Neuronal stem cell (in vitro differentiated cells): ENCODE results near the gene SMPD2.

Source experiments
- DNase-seq: peaks from one replicate; pipeline ENCODE4 v3.0.0-alpha.2; 2013; ENCODE audit warnings: low spot score
- H2AFZ ChIP-seq: one replicate; pipeline ENCODE4 v1.6.1; 2013; ENCODE audit warnings: mild to moderate bottlenecking, low read length, inconsistent platforms
- H2AK5ac ChIP-seq: 2 replicates; pipeline ENCODE4 v1.6.1; 2013; ENCODE audit warnings: low read depth, mild to moderate bottlenecking, inconsistent platforms, low read length, moderate library complexity, mixed read lengths
- H2BK120ac ChIP-seq: 2 replicates; pipeline ENCODE4 v1.6.1; 2013; ENCODE audit warnings: low read depth, mild to moderate bottlenecking, inconsistent platforms, low read length, moderate library complexity, mixed read lengths
- H2BK12ac ChIP-seq: one replicate; pipeline ENCODE4 v1.6.1; 2013; ENCODE audit warnings: low read length, inconsistent platforms
- H2BK15ac ChIP-seq: 2 replicates; pipeline ENCODE4 v1.6.1; 2013; ENCODE audit warnings: mild to moderate bottlenecking, low read length, inconsistent platforms, mixed read lengths
- H2BK5ac ChIP-seq: one replicate; pipeline ENCODE4 v1.6.1; 2013; ENCODE audit warnings: inconsistent platforms, mild to moderate bottlenecking, low read length, moderate library complexity
- H3K14ac ChIP-seq: one replicate; pipeline ENCODE4 v1.6.1; 2013; ENCODE audit warnings: low read length, inconsistent platforms
- H3K18ac ChIP-seq: 2 replicates; pipeline ENCODE4 v1.6.1; 2013; ENCODE audit warnings: low read length, inconsistent platforms
- H3K23ac ChIP-seq: 2 replicates; pipeline ENCODE4 v1.6.1; 2013; ENCODE audit warnings: low read depth, mild to moderate bottlenecking, mixed read lengths, low read length, inconsistent platforms; ENCODE audit not compliant: poor library complexity
- H3K27ac ChIP-seq: replicated peaks from 3 replicates; pipeline ENCODE4 v1.5.1; 2013; ENCODE audit warnings: low read length, inconsistent platforms
- H3K27me3 ChIP-seq, 3 experiments: 2 replicates each; pipeline ENCODE4 v1.6.1; 2013; ENCODE audit warnings: low read length in 3 of 3, mild to moderate bottlenecking in 2 of 3, inconsistent platforms in 1 of 3, low read depth in 1 of 3, mixed read lengths in 1 of 3, moderate library complexity in 1 of 3; ENCODE audit not compliant: control insufficient read depth in 3 of 3, insufficient read depth in 3 of 3
- H3K36me3 ChIP-seq, 2 donors: replicated peaks in 1 of 2; 2 replicates each; pipeline ENCODE4 v1.6.1; 2013; ENCODE audit warnings: low read length in 2 of 2; ENCODE audit not compliant: control insufficient read depth in 2 of 2, insufficient read depth in 2 of 2
- H3K4ac ChIP-seq: 2 replicates; pipeline ENCODE4 v1.6.1; 2013; ENCODE audit warnings: inconsistent platforms, mild to moderate bottlenecking, low read length, moderate library complexity
- H3K4me1 ChIP-seq, 2 donors: 1 replicate in 1 of 2; 2 replicates in 1 of 2; pipeline ENCODE4 v1.6.1; 2013; ENCODE audit warnings: low read length in 2 of 2, low read depth in 1 of 2; ENCODE audit not compliant: control insufficient read depth in 2 of 2, insufficient read depth in 1 of 2
- H3K4me2 ChIP-seq: one replicate; pipeline ENCODE4 v1.6.1; 2013; ENCODE audit warnings: mild to moderate bottlenecking, low read length, inconsistent platforms; ENCODE audit not compliant: insufficient read depth, poor library complexity, severe bottlenecking
- H3K4me3 ChIP-seq, 2 donors: 2 replicates each; pipeline ENCODE4 v1.5.1; 2013; ENCODE audit warnings: low read length in 2 of 2, mild to moderate bottlenecking in 2 of 2, inconsistent platforms in 1 of 2, moderate library complexity in 1 of 2
- H3K79me1 ChIP-seq: one replicate; pipeline ENCODE4 v1.6.1; 2013; ENCODE audit warnings: low read depth, mild to moderate bottlenecking, inconsistent platforms, low read length, moderate library complexity
- H3K9ac ChIP-seq: one replicate; pipeline ENCODE4 v1.6.1; 2013; ENCODE audit warnings: mild to moderate bottlenecking, low read depth, low read length, inconsistent platforms; ENCODE audit not compliant: poor library complexity
- H3K9me3 ChIP-seq, 2 donors: replicated peaks in 1 of 2; 2 replicates each; pipeline versions ENCODE3 to v1.6.1; 2013; ENCODE audit warnings: low read length in 2 of 2, mild to moderate bottlenecking in 2 of 2, inconsistent platforms in 1 of 2, low read depth in 1 of 2, mixed read lengths in 1 of 2, moderate library complexity in 1 of 2; ENCODE audit not compliant: control insufficient read depth in 2 of 2, insufficient read depth in 1 of 2
- H4K8ac ChIP-seq: one replicate; pipeline ENCODE4 v1.6.1; 2013; ENCODE audit warnings: low read depth, mild to moderate bottlenecking, inconsistent platforms, low read length, moderate library complexity
- H4K91ac ChIP-seq: one replicate; pipeline ENCODE4 v1.6.1; 2013; ENCODE audit warnings: low read length, low read depth, mild to moderate bottlenecking, inconsistent platforms; ENCODE audit not compliant: poor library complexity
- WGBS, 2 donors: extraction: QIAGEN DNeasy Blood & Tissue Kit; methylation state at CpG; one replicate each; pipeline ENCODE4 v1.1.7; 2013; ENCODE audit warnings: missing lambda C conversion rate in 2 of 2, mixed read lengths in 1 of 2; ENCODE audit not compliant: insufficient read length in 2 of 2, insufficient replicate concordance in 1 of 2; ENCODE audit errors: extremely low coverage in 2 of 2; 5-methylcytosine and 5-hydroxymethylcytosine counted together

SMPD2 gene

GRCh38 chr6:109441069-109441816 is 719 bp downstream of the SMPD2 start:
- H3K36me3 ChIP-seq = peaks cover 32 to 40% of the 10 kb centered on the region in 2 donors
- H2AFZ ChIP-seq = peak overlapping the region; percentile 99
- H3K23ac ChIP-seq = peak overlapping the region; percentile 94
- H3K9ac ChIP-seq = peak overlapping the region; percentile 96
- H2BK15ac ChIP-seq = peak overlapping the region; percentile 99
- peak; percentile 42 for DNase-seq
- peak overlapping the region; percentile 88 to 93 for H3K4me3 ChIP-seq
- peak overlapping the region; percentile 99 for H3K18ac ChIP-seq
- H3K14ac ChIP-seq = peak overlapping the region; percentile 91
- no peaks in the 10 kb centered on the region for H3K9me3 ChIP-seq
- no peak overlapping the region for H2BK12ac ChIP-seq
- H2BK5ac ChIP-seq = peak overlapping the region; percentile 83
- no peak overlapping the region for H3K4ac ChIP-seq
- WGBS, 2 donors = no CpG with 5 or more reads among the region's 31 CpGs
- peak overlapping the region; percentile 18 for H2AK5ac ChIP-seq
- H3K4me2 ChIP-seq = peak overlapping the region; percentile 90
- peak overlapping the region; percentile 21 for H2BK120ac ChIP-seq
- peak overlapping the region; percentile 65 for H3K27ac ChIP-seq
- peaks cover 9 to 10% of the 10 kb centered on the region in 2 donors for H3K4me1 ChIP-seq
- peak overlapping the region; percentile 10 for H4K8ac ChIP-seq
- H3K79me1 ChIP-seq = peaks cover 3% of the 10 kb centered on the region
- H4K91ac ChIP-seq = no peak overlapping the region
- no peaks in the 10 kb centered on the region for H3K27me3 ChIP-seq

GRCh38 chr6:109442393-109442924 is 1.9 kb downstream of the SMPD2 start:
- no peak for DNase-seq
- Histone ChIP-seq H3K18ac (no peak overlapping the region), H3K9ac (peak overlapping the region; percentile 13), H2AK5ac (no peak overlapping the region), H2BK120ac (peak overlapping the region; percentile 27), H3K14ac (no peak overlapping the region), H2BK15ac (no peak overlapping the region), H3K36me3 (peaks cover 41 to 50% of the 10 kb centered on the region in 2 donors), H2BK12ac (no peak overlapping the region), H3K9me3 (no peaks in the 10 kb centered on the region), H3K4ac (no peak overlapping the region), H3K4me1 (peaks cover 9 to 10% of the 10 kb centered on the region in 2 donors), H3K4me3 (no peak overlapping the region), H3K23ac (no peak overlapping the region), H3K27me3 (no peaks in the 10 kb centered on the region), H2AFZ (no peak overlapping the region), H4K8ac (no peak overlapping the region), H3K27ac (no peak overlapping the region), H2BK5ac (peak overlapping the region; percentile 49), H3K79me1 (peaks cover 3% of the 10 kb centered on the region), H4K91ac (no peak overlapping the region), H3K4me2 (no peak overlapping the region)
- WGBS, 2 donors = no CpG with 5 or more reads among the region's 6 CpGs

- H3K9ac ChIP-seq = peak overlapping the region; percentile 51
- H2BK120ac ChIP-seq = no peak overlapping the region
- H3K79me1 ChIP-seq = peaks cover 3% of the 10 kb centered on the region
- no peak overlapping the region for H3K4me3 ChIP-seq
- no peak overlapping the region for H2BK15ac ChIP-seq
- H2BK5ac ChIP-seq = no peak overlapping the region
- H3K14ac ChIP-seq = no peak overlapping the region
- H2BK12ac ChIP-seq = no peak overlapping the region
- H3K9me3 ChIP-seq = no peaks in the 10 kb centered on the region
- no peak overlapping the region for H4K8ac ChIP-seq
- no peak overlapping the region for H3K4ac ChIP-seq
- H4K91ac ChIP-seq = no peak overlapping the region
- peak overlapping the region; percentile 48 for H3K23ac ChIP-seq
- H2AK5ac ChIP-seq = peak overlapping the region; percentile 6
- H3K36me3 ChIP-seq = peaks cover 41 to 50% of the 10 kb centered on the region in 2 donors
- no peak overlapping the region for H3K27ac ChIP-seq
- no peak overlapping the region for H3K4me2 ChIP-seq
- no peaks in the 10 kb centered on the region for H3K27me3 ChIP-seq
- no CpG with 5 or more reads among the region's 10 CpGs for WGBS, 2 donors
- H3K4me1 ChIP-seq = peaks cover 9 to 10% of the 10 kb centered on the region in 2 donors
- no peak overlapping the region for H2AFZ ChIP-seq
- DNase-seq = no peak
- no peak overlapping the region for H3K18ac ChIP-seq
Measured at GRCh38 chr6:109443425-109443950, 3.0 kb downstream of the SMPD2 start.

GRCh38 chr6:109445382-109445781 is 4.9 kb downstream of the SMPD2 start:
- Histone ChIP-seq H2AK5ac (no peak overlapping the region), H3K4me2 (no peak overlapping the region), H4K91ac (no peak overlapping the region), H2BK120ac (no peak overlapping the region), H3K23ac (no peak overlapping the region), H3K4me3 (no peak overlapping the region), H3K18ac (no peak overlapping the region), H3K9me3 (no peaks in the 10 kb centered on the region), H2BK12ac (no peak overlapping the region), H3K14ac (no peak overlapping the region), H4K8ac (no peak overlapping the region), H3K36me3 (peaks cover 45 to 57% of the 10 kb centered on the region in 2 donors), H3K4ac (no peak overlapping the region), H3K4me1 (peaks cover 6 to 7% of the 10 kb centered on the region in 2 donors), H3K27ac (no peak overlapping the region), H2BK15ac (no peak overlapping the region), H3K9ac (no peak overlapping the region), H2AFZ (no peak overlapping the region), H2BK5ac (no peak overlapping the region), H3K27me3 (no peaks in the 10 kb centered on the region), H3K79me1 (peaks cover 3% of the 10 kb centered on the region)
- no peak for DNase-seq
- WGBS, 2 donors = no CpG with 5 or more reads among the region's 9 CpGs
